ENCODE data around the gene TBC1D22A. TPM values are rescaled to one million over a fixed set of nuclear protein-coding genes. Genes with fewer than 3 reads are reported as not detected.

The TBC1D22A gene
- total RNA-seq, 3 donors from 2014 or later: 35.6 to 51.9 (median 41.8) TPM

DNA sequence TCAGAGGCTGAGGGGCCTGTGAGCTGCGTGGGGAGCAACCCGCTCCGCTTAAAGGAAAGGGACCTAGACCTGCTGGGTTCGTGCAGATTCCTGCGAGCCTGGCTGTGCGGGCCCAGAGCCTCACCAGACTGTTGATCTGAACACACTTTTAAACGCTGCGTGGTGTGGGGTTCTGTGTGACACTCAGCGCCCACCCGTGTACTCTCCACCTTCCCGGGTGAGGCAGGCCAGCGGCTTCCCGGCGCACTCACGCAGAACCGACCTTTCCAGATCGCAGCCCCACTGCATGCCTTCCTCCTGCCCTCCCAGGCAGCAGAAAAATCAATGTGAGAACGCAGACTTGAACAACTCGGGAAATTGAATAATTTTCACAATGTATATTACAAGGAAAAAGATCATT lies 388.6 kb downstream of the TBC1D22A start:
- H3K4me3 ChIP-seq: no peak overlapping the region
- no peak for ATAC-seq
- TF ChIP-seq, protein P1, sequence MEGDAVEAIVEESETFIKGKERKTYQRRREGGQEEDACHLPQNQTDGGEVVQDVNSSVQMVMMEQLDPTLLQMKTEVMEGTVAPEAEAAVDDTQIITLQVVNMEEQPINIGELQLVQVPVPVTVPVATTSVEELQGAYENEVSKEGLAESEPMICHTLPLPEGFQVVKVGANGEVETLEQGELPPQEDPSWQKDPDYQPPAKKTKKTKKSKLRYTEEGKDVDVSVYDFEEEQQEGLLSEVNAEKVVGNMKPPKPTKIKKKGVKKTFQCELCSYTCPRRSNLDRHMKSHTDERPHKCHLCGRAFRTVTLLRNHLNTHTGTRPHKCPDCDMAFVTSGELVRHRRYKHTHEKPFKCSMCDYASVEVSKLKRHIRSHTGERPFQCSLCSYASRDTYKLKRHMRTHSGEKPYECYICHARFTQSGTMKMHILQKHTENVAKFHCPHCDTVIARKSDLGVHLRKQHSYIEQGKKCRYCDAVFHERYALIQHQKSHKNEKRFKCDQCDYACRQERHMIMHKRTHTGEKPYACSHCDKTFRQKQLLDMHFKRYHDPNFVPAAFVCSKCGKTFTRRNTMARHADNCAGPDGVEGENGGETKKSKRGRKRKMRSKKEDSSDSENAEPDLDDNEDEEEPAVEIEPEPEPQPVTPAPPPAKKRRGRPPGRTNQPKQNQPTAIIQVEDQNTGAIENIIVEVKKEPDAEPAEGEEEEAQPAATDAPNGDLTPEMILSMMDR (IDR thresholded peaks at IDR 0.05): no peak
- intact Hi-C loops (cut with DNase I, micrococcal nuclease): no loop called here
- H3K9me3 ChIP-seq: no peaks in the 10 kb centered on the region
- DNase-seq: no peak
- no peaks in the 10 kb centered on the region for H3K4me1 ChIP-seq (ENCODE audit: low read depth)
- H3K36me3 ChIP-seq (ENCODE audit: low read depth): no peaks in the 10 kb centered on the region

DNA sequence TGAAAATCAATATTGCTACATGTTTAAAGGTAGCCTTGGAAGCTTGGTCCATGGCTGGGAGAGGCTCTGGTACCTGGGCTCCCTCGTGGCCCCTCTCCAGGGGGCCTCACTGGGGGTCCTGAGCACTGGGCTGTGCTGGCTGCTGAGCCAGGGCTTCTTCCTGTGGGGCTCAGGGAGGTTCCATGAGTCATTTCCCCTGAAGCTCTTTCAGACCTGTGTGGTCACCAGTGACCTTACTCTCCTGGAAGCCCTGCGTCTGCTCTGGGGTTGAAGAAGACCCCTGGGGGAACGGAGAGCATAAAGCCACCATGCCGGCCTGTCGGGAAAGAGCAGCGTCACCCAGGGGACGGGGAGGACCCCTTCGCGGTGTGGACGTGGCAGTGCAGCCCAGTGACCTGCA lies 389.0 kb downstream of the TBC1D22A start:
- Histone ChIP-seq H3K4me1 (ENCODE audit: low read depth) (no peaks in the 10 kb centered on the region), H3K36me3 (ENCODE audit: low read depth) (no peaks in the 10 kb centered on the region), H3K9me3 (no peaks in the 10 kb centered on the region), H3K4me3 (no peak overlapping the region)
- ATAC-seq: no peak
- intact Hi-C loops (cut with DNase I, micrococcal nuclease): no loop called here
- DNase-seq: no peak
- TF ChIP-seq, protein P1 (IDR thresholded peaks at IDR 0.05): no peak

DNA sequence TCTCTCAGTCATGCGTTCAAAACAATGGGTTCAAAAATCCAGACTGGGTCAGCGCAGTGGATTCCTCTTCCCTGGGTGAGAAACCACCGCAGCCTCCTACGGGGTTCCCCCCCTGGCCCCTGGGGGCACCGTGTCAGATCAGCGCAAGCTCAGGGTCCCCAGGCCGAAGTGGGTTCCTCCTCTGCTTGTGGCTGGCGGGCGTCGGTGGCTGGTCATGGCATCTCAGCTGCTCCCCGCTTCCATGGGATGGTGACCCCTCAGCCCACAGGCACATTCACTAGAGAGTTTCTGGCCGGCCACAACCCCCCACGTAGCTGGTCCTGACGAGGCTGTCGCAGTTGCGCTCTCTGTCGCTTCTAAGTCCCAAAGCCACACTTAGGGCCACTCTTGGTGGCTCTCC lies 389.8 kb downstream of the TBC1D22A start:
- DNase-seq: no peak
- no peaks in the 10 kb centered on the region for H3K9me3 ChIP-seq
- H3K4me3 ChIP-seq: no peak overlapping the region
- TF ChIP-seq, protein P1 (IDR thresholded peaks at IDR 0.05): no peak
- H3K36me3 ChIP-seq (ENCODE audit: low read depth): no peaks in the 10 kb centered on the region
- H3K4me1 ChIP-seq (ENCODE audit: low read depth): no peaks in the 10 kb centered on the region
- ATAC-seq: no peak
- intact Hi-C loops (cut with DNase I, micrococcal nuclease): no loop called here

- no peak for ATAC-seq
- intact Hi-C loops (cut with DNase I, micrococcal nuclease): no loop called here
- H3K36me3 ChIP-seq (ENCODE audit: low read depth): no peaks in the 10 kb centered on the region
- H3K9me3 ChIP-seq: no peaks in the 10 kb centered on the region
- H3K4me3 ChIP-seq: no peak overlapping the region
- no peak for DNase-seq
- TF ChIP-seq, protein P1 (IDR thresholded peaks at IDR 0.05): no peak
- H3K4me1 ChIP-seq (ENCODE audit: low read depth): no peaks in the 10 kb centered on the region
These were observed 390.5 kb downstream of the TBC1D22A start for GRCh38 chr22:47152938-47153337.

GRCh38 chr22:47153854-47154525 lies 391.5 kb downstream of the TBC1D22A start:
- Histone ChIP-seq H3K4me3 (no peak overlapping the region), H3K36me3 (ENCODE audit: low read depth) (no peaks in the 10 kb centered on the region), H3K9me3 (no peaks in the 10 kb centered on the region), H3K4me1 (ENCODE audit: low read depth) (no peaks in the 10 kb centered on the region)
- ATAC-seq (no peak), DNase-seq (no peak)
- TF ChIP-seq, protein P1 (IDR thresholded peaks at IDR 0.05): no peak
- intact Hi-C loops (cut with DNase I, micrococcal nuclease): no loop called here
